Testis (tissue), 2 donors: Measurements from ENCODE around the gene XAGE1A.
"Not testable (repeated sequence)": the region's sequence is repeated elsewhere in the genome, so short reads cannot be mapped to it uniquely, and the experiment has no call there.

Source experiments
- POLR2A ChIP-seq: fragments of 450-650 bp; IDR thresholded peaks from one replicate; pipeline ENCODE4 v1.6.1; 2017; ENCODE audit warnings: antibody characterized with exemption, mild to moderate bottlenecking, moderate library complexity
- TF ChIP-seq, protein P1 (sequence below), 3 experiments: fragments of 450-650 bp in 2 of 3; fragments of 200-600 bp in 1 of 3; sonication (generic) in 1 of 3; IDR thresholded peaks; one replicate each; pipeline ENCODE4 v1.5.1; 2016 to 2019; ENCODE audit warnings: antibody characterized with exemption in 3 of 3, mild to moderate bottlenecking in 2 of 3, moderate library complexity in 1 of 3

DNA sequence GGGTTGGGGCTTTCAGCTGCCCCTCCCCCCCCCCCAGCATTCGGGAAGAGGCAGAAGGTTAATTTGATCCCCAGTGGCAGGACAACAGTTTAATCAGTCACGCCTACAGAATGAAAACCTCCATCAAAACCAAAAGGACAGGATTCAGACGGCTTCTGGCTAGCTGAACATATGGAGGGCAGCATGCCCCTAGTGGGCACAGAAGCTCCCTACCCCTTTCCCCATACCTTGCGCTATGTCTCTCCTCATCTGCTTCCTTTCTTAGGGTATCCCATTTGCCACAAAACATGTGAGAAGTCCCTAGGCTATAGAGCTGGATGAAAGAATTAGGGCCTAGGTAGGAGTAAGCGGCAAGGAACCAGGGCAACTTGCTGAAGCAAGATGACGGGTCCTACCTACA is 5.8 kb downstream of the XAGE1A start:
- TF ChIP-seq, protein P1, sequence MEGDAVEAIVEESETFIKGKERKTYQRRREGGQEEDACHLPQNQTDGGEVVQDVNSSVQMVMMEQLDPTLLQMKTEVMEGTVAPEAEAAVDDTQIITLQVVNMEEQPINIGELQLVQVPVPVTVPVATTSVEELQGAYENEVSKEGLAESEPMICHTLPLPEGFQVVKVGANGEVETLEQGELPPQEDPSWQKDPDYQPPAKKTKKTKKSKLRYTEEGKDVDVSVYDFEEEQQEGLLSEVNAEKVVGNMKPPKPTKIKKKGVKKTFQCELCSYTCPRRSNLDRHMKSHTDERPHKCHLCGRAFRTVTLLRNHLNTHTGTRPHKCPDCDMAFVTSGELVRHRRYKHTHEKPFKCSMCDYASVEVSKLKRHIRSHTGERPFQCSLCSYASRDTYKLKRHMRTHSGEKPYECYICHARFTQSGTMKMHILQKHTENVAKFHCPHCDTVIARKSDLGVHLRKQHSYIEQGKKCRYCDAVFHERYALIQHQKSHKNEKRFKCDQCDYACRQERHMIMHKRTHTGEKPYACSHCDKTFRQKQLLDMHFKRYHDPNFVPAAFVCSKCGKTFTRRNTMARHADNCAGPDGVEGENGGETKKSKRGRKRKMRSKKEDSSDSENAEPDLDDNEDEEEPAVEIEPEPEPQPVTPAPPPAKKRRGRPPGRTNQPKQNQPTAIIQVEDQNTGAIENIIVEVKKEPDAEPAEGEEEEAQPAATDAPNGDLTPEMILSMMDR (IDR thresholded peaks at IDR 0.05): not testable (repeated sequence)
- not testable (repeated sequence) for TF ChIP-seq POLR2A
